Stimulated activated CD8-positive, alpha-beta memory T cell treated with anti-CD3 and anti-CD28 coated beads, Interleukin-2, amount 100 ng/mL, for 48 hours (primary cell): ENCODE data around the gene RAB1B.
"Not testable (repeated sequence)": the region's sequence is repeated elsewhere in the genome, so short reads cannot be mapped to it uniquely, and the experiment has no call there.

Experiments used
- DNase-seq, 2 donors: peaks; one replicate each; pipeline ENCODE4 v3.0.0-alpha.2; 2020; ENCODE audit warnings: low read depth in 2 of 2

RAB1B gene

GRCh38 chr11:66239998-66240780, 28.2 kb upstream of the RAB1B start:
- no peak for DNase-seq

- no peak for DNase-seq
Measured at GRCh38 chr11:66240781-66241136, 27.7 kb upstream of the RAB1B start.

GRCh38 chr11:66242095-66242765, 26.2 kb upstream of the RAB1B start:
- no peak for DNase-seq

GRCh38 chr11:66243782-66244535, 24.5 kb upstream of the RAB1B start:
- no peak for DNase-seq

- DNase-seq = no peak
Measured at GRCh38 chr11:66247295-66247694, 21.1 kb upstream of the RAB1B start.

GRCh38 chr11:66247801-66248200, 20.6 kb upstream of the RAB1B start:
- no peak for DNase-seq

GRCh38 chr11:66248903-66249302, 19.5 kb upstream of the RAB1B start:
- no peak for DNase-seq

- DNase-seq = no peak
Measured at GRCh38 chr11:66251809-66252208, 16.6 kb upstream of the RAB1B start.

- not testable (repeated sequence) for DNase-seq
Measured at GRCh38 chr11:66253081-66253480, 15.4 kb upstream of the RAB1B start.

GRCh38 chr11:66258473-66258893, 10.0 kb upstream of the RAB1B start:
- DNase-seq = no peak

GRCh38 chr11:66259225-66259624, 9.2 kb upstream of the RAB1B start:
- no peak for DNase-seq

GRCh38 chr11:66259956-66260355, 8.5 kb upstream of the RAB1B start:
- no peak for DNase-seq

GRCh38 chr11:66261578-66261977, 6.9 kb upstream of the RAB1B start:
- no peak for DNase-seq

GRCh38 chr11:66262191-66262590, 6.2 kb upstream of the RAB1B start:
- no peak for DNase-seq

- DNase-seq = no peak
Measured at GRCh38 chr11:66262696-66263095, 5.7 kb upstream of the RAB1B start.

- DNase-seq = no peak
Measured at GRCh38 chr11:66263231-66263630, 5.2 kb upstream of the RAB1B start.

GRCh38 chr11:66263785-66264184, 4.7 kb upstream of the RAB1B start:
- DNase-seq = no peak

- DNase-seq = no peak
Measured at GRCh38 chr11:66264383-66264782, 4.1 kb upstream of the RAB1B start.

GRCh38 chr11:66264914-66265313, 3.5 kb upstream of the RAB1B start:
- DNase-seq = peak in 1 of 2 donors; percentile 46

GRCh38 chr11:66265531-66266377, 2.7 kb upstream of the RAB1B start:
- DNase-seq = no peak

GRCh38 chr11:66266378-66267038, 1.9 kb upstream of the RAB1B start:
- no peak for DNase-seq
